Endodermal cell (in vitro differentiated cells): Measurements from ENCODE around the gene PCBP3. TPM values are rescaled to one million over a fixed set of nuclear protein-coding genes. Genes with fewer than 3 reads are reported as not detected.

Source experiments
- DNase-seq: peaks from one replicate; pipeline ENCODE4 v3.0.0-alpha.2; 2017
- H3K27ac ChIP-seq: 2 replicates; pipeline ENCODE4 v1.5.1; 2013; ENCODE audit warnings: mild to moderate bottlenecking, low read depth, low read length, moderate library complexity
- H3K27me3 ChIP-seq: 2 replicates; pipeline ENCODE4 v1.6.1; 2013; ENCODE audit warnings: mild to moderate bottlenecking, low read length, moderate library complexity; ENCODE audit not compliant: insufficient read depth, control insufficient read depth, poor library complexity, severe bottlenecking
- H3K36me3 ChIP-seq: 2 replicates; pipeline ENCODE4 v1.7.0; 2013; ENCODE audit warnings: mild to moderate bottlenecking, low read length, moderate library complexity; ENCODE audit not compliant: control insufficient read depth, insufficient read depth
- H3K4me1 ChIP-seq: one replicate; pipeline ENCODE4 v1.7.0; 2013; ENCODE audit warnings: low read length; ENCODE audit not compliant: control insufficient read depth, insufficient read depth
- H3K4me3 ChIP-seq: 2 replicates; pipeline ENCODE4 v1.5.1; 2013; ENCODE audit warnings: mild to moderate bottlenecking, low read length, moderate library complexity
- H3K9ac ChIP-seq: 2 replicates; pipeline ENCODE4 v1.6.1; 2013; ENCODE audit warnings: mild to moderate bottlenecking, low read length, moderate library complexity; ENCODE audit not compliant: poor library complexity, severe bottlenecking; ENCODE audit errors: extremely low read depth
- H3K9me3 ChIP-seq: 2 replicates; pipeline ENCODE4 v1.6.1; 2013; ENCODE audit warnings: mild to moderate bottlenecking, low read length, moderate library complexity; ENCODE audit not compliant: control insufficient read depth
- H3K27ac Mint-ChIP-seq: 2 replicates; pipeline ENCODE4 v1.8.0; 2020; ENCODE audit warnings: mixed read lengths
- H3K27me3 Mint-ChIP-seq: 2 replicates; pipeline ENCODE4 v1.8.0; 2021; ENCODE audit warnings: mild to moderate bottlenecking, mixed read lengths; ENCODE audit not compliant: insufficient read depth
- H3K36me3 Mint-ChIP-seq: 2 replicates; pipeline ENCODE4 v1.8.0; 2020; ENCODE audit warnings: low read depth, mixed read lengths
- H3K4me1 Mint-ChIP-seq: 2 replicates; pipeline ENCODE4 v1.8.0; 2020; ENCODE audit warnings: mixed read lengths
- H3K4me3 Mint-ChIP-seq: 2 replicates; pipeline ENCODE4 v1.8.0; 2020; ENCODE audit warnings: mild to moderate bottlenecking, moderate library complexity, mixed read lengths
- H3K9me3 Mint-ChIP-seq: 2 replicates; pipeline ENCODE4 v1.8.0; 2020; ENCODE audit warnings: mild to moderate bottlenecking, mixed read lengths
- WGBS, 2 experiments: methylation state at CpG; one replicate each; pipeline versions ENCODE4 v1.1.5 to v1.1.7; 2013; ENCODE audit warnings: missing lambda C conversion rate in 2 of 2, mixed read lengths in 1 of 2; ENCODE audit not compliant: insufficient coverage in 1 of 2, insufficient read length in 1 of 2; 5-methylcytosine and 5-hydroxymethylcytosine counted together
- total RNA-seq, 2 donors: library from RNA; stranded (reverse); fragmentation: NEBNext Ultra II Directional in 1 of 2; extraction: Animal tissue kit (Norgen Biotek cat#: 25700) in 1 of 2; gene quantifications; 2 replicates in 1 of 2; 3 replicates in 1 of 2; pipeline ENCODE4 v1.2.1, GENCODE V29; 2021
- TF ChIP-seq, protein P1 (sequence below): fragments of 200-600 bp; sonication (generic); conservative IDR thresholded peaks from 2 replicates; pipeline ENCODE4 v1.5.0; 2021; ENCODE audit warnings: antibody characterized with exemption, mild to moderate bottlenecking

PCBP3 gene
- total RNA-seq, 2 donors from 2014 or later = 2.1 to 10.6 TPM

GRCh38 chr21:45940091-45940490, 296.6 kb downstream of the PCBP3 start:
- TF ChIP-seq, protein P1, sequence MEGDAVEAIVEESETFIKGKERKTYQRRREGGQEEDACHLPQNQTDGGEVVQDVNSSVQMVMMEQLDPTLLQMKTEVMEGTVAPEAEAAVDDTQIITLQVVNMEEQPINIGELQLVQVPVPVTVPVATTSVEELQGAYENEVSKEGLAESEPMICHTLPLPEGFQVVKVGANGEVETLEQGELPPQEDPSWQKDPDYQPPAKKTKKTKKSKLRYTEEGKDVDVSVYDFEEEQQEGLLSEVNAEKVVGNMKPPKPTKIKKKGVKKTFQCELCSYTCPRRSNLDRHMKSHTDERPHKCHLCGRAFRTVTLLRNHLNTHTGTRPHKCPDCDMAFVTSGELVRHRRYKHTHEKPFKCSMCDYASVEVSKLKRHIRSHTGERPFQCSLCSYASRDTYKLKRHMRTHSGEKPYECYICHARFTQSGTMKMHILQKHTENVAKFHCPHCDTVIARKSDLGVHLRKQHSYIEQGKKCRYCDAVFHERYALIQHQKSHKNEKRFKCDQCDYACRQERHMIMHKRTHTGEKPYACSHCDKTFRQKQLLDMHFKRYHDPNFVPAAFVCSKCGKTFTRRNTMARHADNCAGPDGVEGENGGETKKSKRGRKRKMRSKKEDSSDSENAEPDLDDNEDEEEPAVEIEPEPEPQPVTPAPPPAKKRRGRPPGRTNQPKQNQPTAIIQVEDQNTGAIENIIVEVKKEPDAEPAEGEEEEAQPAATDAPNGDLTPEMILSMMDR = no peak
- H3K4me3 ChIP-seq = no peak overlapping the region
- 90 to 96% methylated on average over 12 to 20 of the region's 20 CpGs for WGBS, 2 experiments
- no peaks in the 10 kb centered on the region for H3K36me3 Mint-ChIP-seq
- no peaks in the 10 kb centered on the region for H3K9me3 Mint-ChIP-seq
- H3K9ac ChIP-seq = no peak overlapping the region
- no peak for DNase-seq
- H3K9me3 ChIP-seq = no peaks in the 10 kb centered on the region
- no peak overlapping the region for H3K27ac ChIP-seq
- no peaks in the 10 kb centered on the region for H3K4me1 Mint-ChIP-seq
- H3K4me1 ChIP-seq = no peaks in the 10 kb centered on the region
- H3K27me3 Mint-ChIP-seq = no peaks in the 10 kb centered on the region
- no peak overlapping the region for H3K27ac Mint-ChIP-seq
- H3K27me3 ChIP-seq = no peaks in the 10 kb centered on the region
- no peaks in the 10 kb centered on the region for H3K36me3 ChIP-seq
- H3K4me3 Mint-ChIP-seq = no peak overlapping the region

- WGBS, 2 experiments = 91 to 96% methylated on average over 8 to 22 of the region's 23 CpGs
- no peaks in the 10 kb centered on the region for H3K36me3 Mint-ChIP-seq
- Histone ChIP-seq H3K27ac (no peak overlapping the region), H3K4me3 (no peak overlapping the region), H3K9me3 (no peaks in the 10 kb centered on the region), H3K4me1 (no peaks in the 10 kb centered on the region), H3K27me3 (no peaks in the 10 kb centered on the region), H3K36me3 (no peaks in the 10 kb centered on the region), H3K9ac (no peak overlapping the region)
- H3K27me3 Mint-ChIP-seq = no peaks in the 10 kb centered on the region
- H3K9me3 Mint-ChIP-seq = no peaks in the 10 kb centered on the region
- DNase-seq = no peak
- no peak overlapping the region for H3K4me3 Mint-ChIP-seq
- TF ChIP-seq, protein P1 = no peak
- H3K27ac Mint-ChIP-seq = no peak overlapping the region
- no peaks in the 10 kb centered on the region for H3K4me1 Mint-ChIP-seq
These were observed 297.3 kb downstream of the PCBP3 start for GRCh38 chr21:45940621-45941337.

DNA sequence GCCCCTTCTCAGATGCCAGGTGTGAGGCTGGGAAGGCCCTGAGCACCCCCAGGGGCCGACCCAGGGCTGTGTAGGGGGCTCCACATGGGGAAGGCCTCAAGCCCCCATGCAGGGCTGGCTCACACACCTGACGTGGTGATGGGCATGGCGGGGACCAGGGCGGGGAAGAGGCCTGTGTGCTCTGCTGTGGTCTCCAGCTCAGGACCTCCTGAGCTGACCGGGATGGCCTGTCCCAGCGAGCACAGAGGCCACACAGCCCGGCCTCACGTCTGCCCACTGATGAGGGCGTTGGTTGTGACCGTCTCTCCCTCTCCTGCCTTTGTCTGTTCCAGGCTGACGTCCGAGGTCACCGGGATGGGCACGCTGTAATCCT, 297.8 kb downstream of the PCBP3 start:
- TF ChIP-seq, protein P1 = no peak
- Mint-ChIP-seq H3K4me1 (no peaks in the 10 kb centered on the region), H3K4me3 (no peak overlapping the region), H3K27me3 (no peaks in the 10 kb centered on the region), H3K36me3 (no peaks in the 10 kb centered on the region), H3K27ac (no peak overlapping the region), H3K9me3 (no peaks in the 10 kb centered on the region)
- H3K9me3 ChIP-seq = no peaks in the 10 kb centered on the region
- WGBS, 2 experiments = 91 to 98% methylated on average over 10 to 14 of the region's 14 CpGs
- no peak overlapping the region for H3K27ac ChIP-seq
- no peak for DNase-seq
- no peaks in the 10 kb centered on the region for H3K36me3 ChIP-seq
- no peaks in the 10 kb centered on the region for H3K27me3 ChIP-seq
- no peak overlapping the region for H3K9ac ChIP-seq
- H3K4me1 ChIP-seq = no peaks in the 10 kb centered on the region
- no peak overlapping the region for H3K4me3 ChIP-seq
